HL-60/S4 (cell line): Measurements from ENCODE around the gene ACP2.

Experiments
- in situ Hi-C: fragments of 300-500 bp; cut with MboI; formaldehyde crosslinking; loops from 2 replicates; pipeline ENCODE4 v1.14.3; 2022; ENCODE audit warnings: low sequenced_read_pairs

Gene ACP2

GRCh38 chr11:47248664-47249377, at the start of gene ACP2:
ACP2 (minus strand) TSS chr11:47248814; CDS start chr11:47248789, 25 bp downstream.
- in situ Hi-C loops, result no loop called here

- in situ Hi-C loops, result no loop called here
Observed at GRCh38 chr11:47296045-47296444, 47.4 kb upstream of the ACP2 start.

- in situ Hi-C loops, result no loop called here
Observed at GRCh38 chr11:47295385-47295784, 46.8 kb upstream of the ACP2 start.

- in situ Hi-C loops, result no loop called here
Observed at GRCh38 chr11:47289856-47290255, 41.2 kb upstream of the ACP2 start.

DNA sequence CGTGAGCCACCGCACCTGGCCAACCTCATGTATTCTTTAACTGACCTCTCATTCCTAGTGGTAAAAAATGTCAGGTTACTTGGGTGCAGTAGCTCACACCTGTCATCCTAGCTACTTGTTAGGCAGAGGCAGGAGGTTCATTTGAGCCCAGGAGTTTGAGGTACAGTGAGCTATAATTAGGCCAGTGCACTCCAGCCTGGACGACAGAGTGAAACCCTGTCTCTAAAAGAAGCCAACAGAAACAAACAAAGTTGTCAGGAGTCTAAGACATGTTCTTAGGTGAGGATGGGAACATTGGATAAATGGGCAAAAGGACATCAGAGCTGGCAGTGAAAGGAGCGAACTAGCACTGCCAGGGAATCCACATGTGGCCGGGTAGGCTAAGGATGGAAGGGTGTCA, 39.5 kb upstream of the ACP2 start:
- in situ Hi-C loops, result no loop called here

DNA sequence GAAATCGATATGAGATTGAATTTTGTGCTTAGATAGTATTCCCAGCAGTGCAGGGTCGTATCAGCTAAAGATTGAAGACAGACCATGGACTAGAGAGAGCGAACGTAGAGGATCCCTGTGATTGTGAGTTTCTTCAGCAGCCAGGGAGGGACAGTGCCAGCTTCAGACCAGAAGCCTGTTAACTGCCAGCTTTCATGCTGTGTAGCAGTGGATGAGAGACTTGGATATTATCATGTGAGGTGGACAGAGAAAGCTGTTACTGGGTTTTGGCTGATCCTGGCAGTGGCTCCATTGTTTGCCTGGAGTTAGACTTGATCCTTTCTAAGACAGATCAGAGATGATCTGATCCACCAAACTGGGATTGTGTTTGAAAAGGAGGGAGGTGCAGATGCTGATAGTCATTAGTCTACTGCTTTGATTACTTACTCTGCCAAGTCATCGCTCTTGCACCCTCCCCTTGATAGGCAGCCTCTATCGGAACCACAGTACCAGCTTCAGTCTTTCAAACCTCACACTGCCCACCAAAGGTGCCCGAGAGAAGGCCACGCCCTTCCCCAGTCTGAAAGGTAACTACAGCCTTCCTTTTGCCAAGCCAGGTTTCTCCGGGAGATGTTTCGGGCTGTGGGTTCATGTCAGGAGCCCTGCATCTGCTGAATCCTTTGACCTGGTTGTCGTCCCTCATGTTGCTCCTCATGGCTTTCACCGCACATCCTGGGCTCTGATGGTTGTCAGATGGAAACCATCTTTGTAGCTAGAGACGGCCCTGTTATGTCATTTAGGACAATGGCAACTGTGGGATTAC, 37.6 kb upstream of the ACP2 start:
- in situ Hi-C loops, result no loop called here

DNA sequence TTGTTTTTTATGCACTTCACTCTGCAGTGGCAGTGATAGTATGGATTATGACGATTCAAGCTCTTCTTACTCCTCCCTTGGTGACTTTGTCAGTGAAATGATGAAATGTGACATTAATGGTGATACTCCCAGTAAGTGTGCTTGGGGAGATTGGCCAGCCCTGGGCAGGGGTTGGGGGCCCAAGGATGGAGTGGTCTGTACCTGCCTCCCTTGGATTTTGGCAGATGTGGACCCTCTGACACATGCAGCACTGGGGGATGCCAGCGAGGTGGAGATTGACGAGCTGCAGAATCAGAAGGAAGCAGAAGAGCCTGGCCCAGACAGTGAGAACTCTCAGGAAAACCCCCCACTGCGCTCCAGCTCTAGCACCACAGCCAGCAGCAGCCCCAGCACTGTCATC, 35.5 kb upstream of the ACP2 start:
- in situ Hi-C loops, result no loop called here

DNA sequence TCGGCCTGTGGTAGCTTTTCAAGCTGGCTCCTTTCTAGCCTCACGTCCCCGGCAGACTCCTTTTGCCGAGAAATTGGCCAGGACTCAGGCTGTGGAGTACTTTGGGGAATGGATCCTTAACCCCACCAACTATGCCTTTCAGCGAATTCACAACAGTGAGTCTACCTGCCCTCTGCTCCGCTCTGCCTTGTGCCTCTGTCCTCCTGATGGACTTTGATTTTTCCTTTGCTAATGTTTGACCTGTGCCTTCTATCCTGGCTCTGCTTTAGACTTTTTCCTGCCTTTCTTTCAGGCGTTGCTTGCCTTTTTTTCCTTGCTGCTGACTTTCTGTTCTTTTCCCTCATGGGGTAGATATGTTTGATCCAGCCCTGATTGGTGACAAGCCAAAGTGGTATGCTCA, 33.8 kb upstream of the ACP2 start:
- in situ Hi-C loops, result no loop called here

DNA sequence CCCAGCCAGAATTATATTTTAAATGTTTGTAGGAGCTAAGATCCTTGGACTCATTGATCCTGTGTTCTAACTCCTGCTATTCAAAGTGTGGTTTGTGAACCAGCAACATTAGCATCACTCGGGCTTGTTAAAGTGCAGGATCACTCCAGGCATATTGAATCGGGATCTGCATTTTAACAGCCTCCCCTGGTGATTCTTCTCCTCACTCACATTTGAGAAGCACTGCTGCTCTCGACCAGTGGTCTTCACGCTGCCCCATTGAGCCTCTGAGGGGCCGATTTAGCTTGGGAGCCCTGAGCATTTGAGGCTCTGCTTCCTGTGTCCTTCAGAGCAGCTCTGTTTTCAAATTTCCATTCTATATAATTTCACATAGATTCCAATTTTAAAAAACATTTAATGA, 32.2 kb upstream of the ACP2 start:
- in situ Hi-C loops, result no loop called here

GRCh38 chr11:47280099-47280498, 31.5 kb upstream of the ACP2 start:
- in situ Hi-C loops, result no loop called here

GRCh38 chr11:47278769-47279168, 30.2 kb upstream of the ACP2 start:
- in situ Hi-C loops, result no loop called here

DNA sequence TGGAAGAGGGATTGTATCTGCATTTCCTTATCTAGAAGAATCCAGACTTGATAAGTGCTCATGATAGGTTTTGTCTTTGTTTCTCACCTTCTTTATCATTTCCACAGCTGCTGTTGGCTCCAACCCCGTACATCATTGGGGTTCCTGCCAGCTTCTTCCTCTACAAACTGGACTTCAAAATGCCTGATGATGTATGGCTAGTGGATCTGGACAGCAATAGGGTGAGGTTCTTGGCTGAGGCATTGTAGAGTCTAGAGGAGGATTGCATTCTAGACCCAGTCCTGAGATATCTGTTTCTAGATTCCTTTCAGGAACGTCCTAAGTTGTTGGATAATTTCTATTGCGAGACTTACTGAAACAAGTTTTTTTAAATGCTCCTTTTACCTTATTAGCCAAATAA, 29.4 kb upstream of the ACP2 start:
- in situ Hi-C loops, result no loop called here

DNA sequence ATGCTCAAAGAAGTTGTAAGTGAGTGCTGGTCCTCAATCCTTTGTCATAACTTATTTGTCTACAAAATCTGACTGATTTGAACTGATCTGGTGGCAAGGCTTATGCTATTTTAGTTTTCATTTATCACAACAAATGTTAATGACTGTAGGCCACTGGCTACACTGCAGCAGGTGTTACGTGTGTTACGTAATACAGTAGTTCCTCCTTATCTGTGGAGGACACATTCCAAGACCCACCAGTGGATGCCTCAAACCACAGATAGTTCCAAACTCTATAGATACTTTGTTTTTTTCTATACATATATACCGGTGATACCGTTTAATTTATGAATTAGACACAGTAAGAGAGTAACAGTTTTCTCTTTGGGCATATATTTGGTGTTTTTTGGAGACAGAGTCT, 28.3 kb upstream of the ACP2 start:
- in situ Hi-C loops, result no loop called here

DNA sequence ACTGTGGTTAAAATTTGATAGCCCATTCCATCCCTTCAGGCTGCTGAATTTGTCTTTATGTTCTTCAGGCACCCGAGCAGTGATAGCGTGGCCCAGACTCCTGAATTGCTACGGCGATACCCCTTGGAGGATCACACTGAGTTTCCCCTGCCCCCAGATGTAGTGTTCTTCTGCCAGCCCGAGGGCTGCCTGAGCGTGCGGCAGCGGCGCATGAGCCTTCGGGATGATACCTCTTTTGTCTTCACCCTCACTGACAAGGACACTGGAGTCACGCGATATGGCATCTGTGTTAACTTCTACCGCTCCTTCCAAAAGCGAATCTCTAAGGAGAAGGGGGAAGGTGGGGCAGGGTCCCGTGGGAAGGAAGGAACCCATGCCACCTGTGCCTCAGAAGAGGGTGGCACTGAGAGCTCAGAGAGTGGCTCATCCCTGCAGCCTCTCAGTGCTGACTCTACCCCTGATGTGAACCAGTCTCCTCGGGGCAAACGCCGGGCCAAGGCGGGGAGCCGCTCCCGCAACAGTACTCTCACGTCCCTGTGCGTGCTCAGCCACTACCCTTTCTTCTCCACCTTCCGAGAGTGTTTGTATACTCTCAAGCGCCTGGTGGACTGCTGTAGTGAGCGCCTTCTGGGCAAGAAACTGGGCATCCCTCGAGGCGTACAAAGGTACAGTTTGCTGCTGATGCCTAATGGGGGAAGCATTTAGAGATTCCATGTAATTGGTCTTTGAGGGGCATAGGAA, 26.1 kb upstream of the ACP2 start:
- in situ Hi-C loops, result no loop called here

DNA sequence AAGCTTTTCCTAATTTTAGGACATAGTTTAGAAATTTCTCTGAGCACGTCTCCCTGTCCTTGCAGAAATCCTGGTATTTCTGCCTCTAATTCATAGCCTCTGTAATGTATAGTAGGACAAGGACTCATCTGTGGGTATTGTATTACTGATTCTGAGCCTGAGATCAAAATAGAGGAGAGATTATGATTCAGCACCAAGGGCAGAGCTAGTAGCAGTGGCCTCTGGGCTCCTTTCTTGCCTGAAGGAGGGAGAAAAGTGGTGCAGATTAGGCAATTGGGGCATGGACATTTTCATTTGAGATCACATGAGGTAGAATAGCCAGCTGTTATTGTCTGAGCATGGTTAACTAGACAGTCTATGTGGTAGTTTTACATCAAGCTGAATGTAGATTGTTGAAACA, 24.1 kb upstream of the ACP2 start:
- in situ Hi-C loops, result no loop called here

- in situ Hi-C loops, result no loop called here
Observed at GRCh38 chr11:47271961-47272661, 23.5 kb upstream of the ACP2 start.

GRCh38 chr11:47271328-47271727, 22.7 kb upstream of the ACP2 start:
- in situ Hi-C loops, result no loop called here

DNA sequence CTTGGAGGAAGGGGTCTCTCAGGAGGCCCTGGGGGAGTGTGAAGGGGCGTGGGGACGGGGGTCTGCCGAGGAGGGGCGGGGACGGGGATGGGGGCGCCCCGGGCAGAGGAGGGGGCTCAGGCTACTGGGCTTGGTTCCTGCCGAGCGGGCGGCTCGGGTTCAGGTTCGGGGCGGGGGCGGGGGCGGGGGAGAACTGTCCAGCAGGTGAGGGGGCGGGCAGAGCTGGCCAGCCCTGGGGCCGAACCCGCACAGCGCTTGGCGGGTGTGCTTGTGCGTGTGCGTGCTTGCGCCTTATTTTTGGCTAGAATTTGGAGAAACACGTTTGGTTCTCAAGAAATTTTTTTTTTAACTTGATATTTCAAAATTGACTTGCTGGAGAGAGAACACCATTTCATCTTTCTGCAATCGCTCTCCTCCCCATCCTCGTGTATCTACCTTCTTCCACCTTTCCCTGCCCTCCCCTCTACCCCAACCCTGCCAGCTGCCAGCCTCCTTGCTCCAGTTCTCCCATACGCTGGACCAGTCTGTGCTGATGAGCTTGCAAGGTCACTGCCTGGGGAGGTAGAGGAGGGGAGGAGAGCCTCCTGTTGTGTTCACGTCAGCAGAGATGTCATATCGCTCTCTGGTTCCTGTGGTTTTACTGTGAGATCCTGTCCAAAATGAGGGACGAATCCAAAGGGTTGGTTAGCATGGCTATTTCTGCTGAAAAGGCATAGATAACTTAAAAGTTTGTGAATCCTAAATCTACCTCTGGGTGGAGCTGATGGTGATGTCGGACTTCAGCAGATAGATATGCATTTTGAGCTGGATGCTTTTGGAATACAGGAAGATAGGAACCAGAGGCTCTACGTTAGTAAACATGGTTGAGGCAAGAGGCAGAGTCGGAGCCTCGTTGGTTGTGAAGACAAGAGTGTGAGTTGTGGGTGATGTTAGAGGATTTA, 22.0 kb upstream of the ACP2 start:
- in situ Hi-C loops, result no loop called here

- in situ Hi-C loops, result no loop called here
Observed at GRCh38 chr11:47269829-47270305, 21.3 kb upstream of the ACP2 start, which contains the start of gene MADD. MADD (plus strand) TSS chr11:47270133.
